ENCODE data around the gene GAK. TPM values are rescaled to one million over a fixed set of nuclear protein-coding genes. Genes with fewer than 3 reads are reported as not detected.

Gene GAK
- total and polyA plus RNA-seq, 2 of the 4 experiments (the other 2 are of a cell fraction): 45.1 to 133 TPM

DNA sequence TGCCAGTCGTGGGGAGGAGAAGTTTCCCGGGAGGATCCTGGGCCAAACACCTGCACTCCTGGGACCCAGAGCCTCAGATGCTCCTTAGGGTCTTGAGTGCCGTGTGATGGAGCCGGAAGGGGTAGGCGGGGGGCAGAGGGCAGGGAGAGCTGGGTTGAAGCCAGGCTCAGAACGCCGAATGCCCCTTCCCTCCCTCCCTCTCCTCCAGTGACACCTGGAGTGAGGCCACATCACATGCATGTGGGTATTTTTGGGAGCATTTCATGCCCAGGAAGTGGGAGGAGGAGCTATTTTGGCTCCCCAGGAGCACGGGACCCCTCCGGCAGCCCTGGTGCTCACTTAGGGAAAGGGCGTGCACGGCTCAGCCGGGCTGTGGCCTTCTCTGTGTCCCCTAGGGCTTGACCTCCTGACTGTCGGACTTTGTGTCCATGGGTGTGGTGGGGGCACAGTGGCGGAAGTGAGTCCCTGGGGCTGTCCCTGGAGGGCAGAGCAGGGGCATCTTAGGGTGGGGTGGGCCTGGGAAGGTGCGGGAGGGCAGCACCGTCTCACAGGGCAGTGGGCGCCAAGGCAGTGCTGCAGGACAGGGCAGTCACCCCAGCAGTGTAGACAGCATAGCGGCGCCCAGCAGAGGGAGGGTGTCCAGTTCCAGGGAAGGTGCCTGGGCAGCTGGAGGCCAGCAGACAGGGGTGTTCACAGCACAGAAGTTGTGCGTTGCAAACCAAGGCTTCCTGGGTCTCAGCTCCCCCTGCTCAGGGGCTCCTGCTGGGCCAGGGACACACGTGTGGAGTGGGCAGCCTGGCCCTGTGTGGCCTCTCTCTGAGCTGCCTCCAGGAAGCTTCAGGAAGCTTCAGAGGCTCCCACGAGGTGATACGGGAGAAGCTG lies 101.3 kb downstream of the GAK start:
- Histone ChIP-seq H3K18ac (ENCODE audit: low read depth, low read length) (no peak overlapping the region), H3K4me1 (ENCODE audit: control insufficient read depth, insufficient read depth, low read length) (no peaks in the 10 kb centered on the region; the same call in 1 of the 2 replicates), H4K20me1 (ENCODE audit: insufficient read depth, low read length) (peaks cover 3% of the 10 kb centered on the region; the same call in 1 of the 2 replicates), H2BK120ac (ENCODE audit: low read depth, low read length) (no peak overlapping the region), H3K14ac (replicated peaks; ENCODE audit: low read depth, low read length) (no peak overlapping the region), H2BK15ac (ENCODE audit: low read depth, low read length) (no peak overlapping the region), H3K56ac (ENCODE audit: extremely low read depth, insufficient read depth, low read length) (no peak overlapping the region), H3K4ac (ENCODE audit: low read depth, low read length) (no peak overlapping the region), H2AFZ (replicated peaks; ENCODE audit: low read length, poor library complexity) (no peak overlapping the region), H3K9me1 (ENCODE audit: insufficient read depth, low read length) (no peaks in the 10 kb centered on the region), H2BK5ac (ENCODE audit: low read depth, low read length, poor library complexity, severe bottlenecking) (no peak overlapping the region), H3K27me3 (ENCODE audit: control insufficient read depth, insufficient read depth, low read length) (peaks cover 45% of the 10 kb centered on the region), H2AK5ac (ENCODE audit: low read depth, low read length) (no peak overlapping the region), H4K8ac (ENCODE audit: low read depth in 2 of 2, low read length in 2 of 2) (no peak overlapping the region), H3K9me3 (ENCODE audit: control insufficient read depth, insufficient read depth, low read length) (peaks cover 5% of the 10 kb centered on the region; the same call in 1 of the 2 replicates), H3K79me1 (ENCODE audit: low read depth in 1 of 2, low read length in 2 of 2) (no peaks in the 10 kb centered on the region), H2BK20ac (ENCODE audit: low read depth, low read length) (no peak overlapping the region), H3K27ac (ENCODE audit: insufficient read depth, low read length) (no peak overlapping the region), H3K36me3 (ENCODE audit: control insufficient read depth, insufficient read depth, low read length) (no peaks in the 10 kb centered on the region), H3K23ac (ENCODE audit: low read depth, low read length) (no peak overlapping the region), H3K4me2 (ENCODE audit: low read depth, low read length) (no peak overlapping the region), H3K4me3 (ENCODE audit: insufficient read depth, low read depth, low read length) (no peak overlapping the region), H4K91ac (ENCODE audit: insufficient read depth, low read depth, low read length) (no peak overlapping the region), H4K5ac (ENCODE audit: low read depth, low read length) (no peak overlapping the region), H3K9ac (ENCODE audit: low read depth, low read length) (no peak overlapping the region), H2AK9ac (replicated peaks; ENCODE audit: low read depth, low read length, poor library complexity) (no peak overlapping the region)
- WGBS, 2 experiments (ENCODE audit: extremely low coverage in 2 of 2, insufficient read length in 1 of 2): 72% methylated on average over 10 of the region's 23 CpGs; no CpG with 5 or more reads in 1 of the 2 experiments
- CTCF ChIA-PET: no interaction called here
- POLR2A ChIA-PET (ENCODE audit: unreplicated experiment): no interaction called here
- in situ Hi-C loops (cut with MboI; ENCODE audit: low sequenced_read_pairs) (no loop called here), dilution Hi-C loops (cut with HindIII; ENCODE audit: low sequenced_read_pairs, unreplicated experiment) (no loop called here), intact Hi-C loops (cut with micrococcal nuclease) (no loop called here)
- TF ChIP-seq NFE2L2 (IDR thresholded peaks at IDR 0.05; ENCODE audit: low read depth, low read length): no peak
- TF ChIP-seq ELK1 (IDR thresholded peaks at IDR 0.05; ENCODE audit: borderline replicate concordance, low read depth, low read length): no peak
- TF ChIP-seq RFX5 (IDR thresholded peaks at IDR 0.05; ENCODE audit: low read depth, low read length): no peak
- no peak for TF ChIP-seq MAFK (IDR thresholded peaks at IDR 0.05; ENCODE audit: low read depth, low read length)
- no peak for TF ChIP-seq RCOR1 (IDR thresholded peaks at IDR 0.05; ENCODE audit: insufficient replicate concordance, low read length)
- ATAC-seq (ENCODE audit: low read depth): no peak
- DNase-seq: no peak
- BruUV-seq (replicated peaks): no TSS peak

Data from IMR-90 (cell line).